ENCODE results near the gene TAAR8.
A peak's percentile ranks its signal among the peaks of the same experiment; 100 is the strongest.
"Not testable (repeated sequence)": the region's sequence is repeated elsewhere in the genome, so short reads cannot be mapped to it uniquely, and the experiment has no call there.

The TAAR8 gene, protein sequence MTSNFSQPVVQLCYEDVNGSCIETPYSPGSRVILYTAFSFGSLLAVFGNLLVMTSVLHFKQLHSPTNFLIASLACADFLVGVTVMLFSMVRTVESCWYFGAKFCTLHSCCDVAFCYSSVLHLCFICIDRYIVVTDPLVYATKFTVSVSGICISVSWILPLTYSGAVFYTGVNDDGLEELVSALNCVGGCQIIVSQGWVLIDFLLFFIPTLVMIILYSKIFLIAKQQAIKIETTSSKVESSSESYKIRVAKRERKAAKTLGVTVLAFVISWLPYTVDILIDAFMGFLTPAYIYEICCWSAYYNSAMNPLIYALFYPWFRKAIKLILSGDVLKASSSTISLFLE

DNA sequence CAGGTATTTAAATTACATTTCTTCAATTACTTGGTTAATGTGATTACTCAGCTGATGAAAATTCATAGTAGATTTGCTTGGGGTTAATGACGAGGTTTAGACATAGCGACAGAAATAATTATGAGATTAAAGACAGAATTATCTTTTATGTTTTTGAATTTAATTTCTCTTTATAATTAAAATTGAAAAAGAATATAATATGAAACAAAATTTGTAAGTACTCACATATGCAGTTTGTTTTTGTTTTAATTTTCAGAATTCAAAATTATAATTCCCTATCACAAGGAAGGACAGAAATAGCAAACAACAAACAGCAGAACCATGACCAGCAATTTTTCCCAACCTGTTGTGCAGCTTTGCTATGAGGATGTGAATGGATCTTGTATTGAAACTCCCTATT, at the start of gene TAAR8:
TAAR8 (plus strand) TSS at position 301 of the 400 bp plus-strand sequence; CDS start at position 322, 21 bp downstream.
- no peak for DNase-seq

DNA sequence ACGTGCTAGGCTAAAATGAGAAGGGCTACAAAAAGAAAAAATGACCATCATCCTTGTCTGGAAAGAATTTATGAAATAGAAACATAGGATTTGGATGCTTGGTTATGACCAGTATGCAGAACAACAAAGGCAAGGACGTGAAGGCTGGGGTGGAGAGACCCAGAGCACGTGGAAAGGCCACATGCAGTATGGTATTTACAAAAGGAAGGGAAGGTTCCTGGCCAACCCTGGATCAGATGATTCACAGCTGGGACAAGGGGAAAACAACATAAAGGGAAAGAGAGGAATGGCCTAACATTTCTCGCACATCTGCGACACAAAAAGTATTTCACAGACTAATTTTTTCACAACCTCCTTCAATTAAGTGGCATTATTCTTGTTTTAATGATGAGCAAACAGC, 47.7 kb upstream of the TAAR8 start:
- DNase-seq, result no peak

DNA sequence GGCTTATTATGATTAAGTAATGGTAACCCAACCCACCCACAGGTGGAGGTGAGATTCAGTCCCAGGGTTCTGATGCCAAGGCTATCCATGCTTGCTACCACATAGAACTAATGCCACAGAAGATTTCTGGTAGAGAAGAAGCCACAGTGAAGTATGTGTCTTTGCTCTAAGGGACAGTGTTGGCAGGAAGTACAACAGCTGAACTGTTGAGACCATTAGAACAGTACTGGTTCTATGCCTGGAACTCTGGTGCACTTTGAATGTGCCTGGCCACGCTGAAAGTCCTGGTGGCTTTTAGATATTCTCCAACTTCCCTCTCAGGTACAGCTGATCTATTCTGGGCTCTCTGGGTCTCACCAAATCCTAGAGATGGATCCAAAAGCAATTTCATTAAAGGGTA, 47.3 kb upstream of the TAAR8 start:
- no peak for DNase-seq

DNA sequence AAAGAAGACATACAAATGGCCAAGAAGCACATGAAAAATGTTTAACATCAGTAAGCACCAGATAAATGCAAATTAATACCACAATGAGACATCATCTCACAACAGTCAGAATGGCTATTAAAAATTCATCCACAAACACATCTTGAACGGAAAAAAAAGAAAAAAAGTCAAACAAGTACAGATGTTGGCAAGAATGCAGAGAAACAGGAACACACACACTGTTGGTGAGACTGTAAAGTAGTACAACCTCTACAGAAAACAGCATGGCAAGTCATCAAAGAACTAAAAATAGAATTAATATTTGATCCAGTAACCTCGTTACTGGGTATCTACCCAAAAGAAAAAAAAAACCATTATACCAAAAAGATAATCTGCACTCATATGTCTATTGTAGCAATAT, 46.0 kb upstream of the TAAR8 start:
- DNase-seq, result no peak

DNA sequence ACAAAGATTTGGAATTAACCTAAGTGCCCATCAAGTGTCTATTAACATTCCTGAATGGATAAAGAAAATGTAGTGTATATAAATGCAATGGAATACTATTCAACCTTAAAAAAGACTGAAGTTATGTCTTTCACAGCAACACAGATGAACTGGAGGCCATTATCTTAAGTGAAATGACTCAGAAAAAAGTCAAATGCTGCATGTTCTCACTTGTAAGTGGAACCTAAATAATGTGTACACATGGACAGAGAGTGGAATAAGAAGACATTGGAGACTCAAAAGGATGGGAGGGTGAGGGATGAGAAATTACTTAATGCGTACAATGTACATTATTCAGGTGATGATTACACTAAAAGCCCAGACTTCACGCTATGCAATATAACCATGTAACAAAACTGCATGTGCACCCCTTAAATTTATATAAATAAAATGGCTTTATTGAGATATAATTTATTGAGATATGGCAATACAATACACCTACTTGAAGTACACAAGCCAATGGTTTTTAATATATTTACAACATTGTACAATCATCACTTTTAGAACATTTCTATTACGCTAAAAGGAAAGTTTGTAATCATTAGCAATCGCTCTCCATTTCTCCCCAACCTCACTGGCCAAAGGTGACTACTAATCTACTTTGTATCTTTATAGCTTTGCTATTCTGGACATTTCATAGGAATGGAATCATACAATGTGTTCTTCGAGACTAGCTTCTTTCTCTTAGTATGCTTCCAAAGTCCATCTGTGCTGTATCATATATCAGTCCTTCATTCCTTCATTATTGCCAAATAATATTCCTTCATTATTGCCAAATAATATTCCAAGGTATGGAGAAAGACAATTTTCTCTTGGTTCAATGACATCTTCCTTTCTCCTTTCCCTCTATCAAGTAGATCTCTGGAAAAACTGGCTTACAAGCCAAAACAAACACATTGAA, 45.3 kb upstream of the TAAR8 start:
- DNase-seq, result no peak

DNA sequence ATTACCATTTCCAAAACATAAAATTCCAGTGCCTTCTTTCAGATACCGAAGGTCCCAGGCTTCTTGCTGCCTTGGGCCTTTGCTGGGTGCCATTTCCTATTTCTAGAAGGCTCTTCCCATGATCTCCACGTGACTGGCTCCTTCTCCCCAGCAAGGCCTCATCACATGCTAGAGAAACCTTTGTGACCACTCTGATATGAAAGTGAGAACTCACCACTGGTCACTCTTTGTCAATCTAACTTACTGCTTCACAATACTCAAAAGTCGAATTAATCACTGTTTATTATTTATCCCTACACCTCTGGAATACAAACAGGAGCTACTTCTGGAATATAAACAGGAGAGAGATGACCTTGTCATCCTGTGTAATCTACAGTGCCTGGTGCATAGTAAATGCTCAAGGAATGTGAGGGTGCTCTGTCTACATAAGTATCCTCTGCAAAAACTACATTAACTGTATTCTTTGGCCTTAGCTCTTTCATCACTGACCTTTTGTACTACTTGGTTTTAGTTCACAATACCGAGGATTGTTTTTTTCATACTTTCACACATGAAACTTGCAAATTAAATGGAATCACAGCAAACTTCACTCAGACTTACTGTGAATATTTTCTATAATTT, 41.2 kb upstream of the TAAR8 start:
- no peak for DNase-seq

DNA sequence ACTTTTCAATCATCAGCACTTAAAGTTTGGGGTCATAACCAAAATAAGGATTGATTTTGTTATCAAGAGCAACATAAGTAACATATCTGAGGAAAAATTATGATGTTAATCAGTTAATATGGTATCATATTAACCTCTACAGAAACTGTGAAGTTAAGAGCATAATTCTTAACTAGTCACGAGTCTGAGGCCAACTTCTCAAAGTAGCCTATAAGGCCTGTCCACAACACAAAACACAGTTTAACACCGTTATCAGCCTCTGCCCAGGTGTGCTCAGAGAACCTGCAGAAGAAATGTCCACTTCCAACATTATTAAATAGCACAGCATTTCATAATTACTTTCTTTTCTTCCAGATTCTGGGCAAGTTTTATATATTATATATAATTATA, 40.6 kb upstream of the TAAR8 start:
- no peak for DNase-seq

DNA sequence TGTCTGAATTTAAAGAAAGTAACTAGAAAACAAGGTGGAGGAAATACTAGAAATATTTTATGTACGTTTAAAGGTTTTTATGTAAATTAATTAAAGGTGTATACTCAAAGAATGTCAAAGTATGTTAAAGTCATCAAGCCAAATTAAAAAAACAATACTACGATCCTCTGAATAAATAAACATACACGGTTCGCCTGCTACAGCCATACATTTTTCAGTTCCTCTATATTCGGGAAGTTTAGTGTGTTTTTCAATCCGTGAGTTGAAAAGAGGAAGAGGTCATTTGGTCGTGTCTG, 40.2 kb upstream of the TAAR8 start:
- no peak for DNase-seq

DNA sequence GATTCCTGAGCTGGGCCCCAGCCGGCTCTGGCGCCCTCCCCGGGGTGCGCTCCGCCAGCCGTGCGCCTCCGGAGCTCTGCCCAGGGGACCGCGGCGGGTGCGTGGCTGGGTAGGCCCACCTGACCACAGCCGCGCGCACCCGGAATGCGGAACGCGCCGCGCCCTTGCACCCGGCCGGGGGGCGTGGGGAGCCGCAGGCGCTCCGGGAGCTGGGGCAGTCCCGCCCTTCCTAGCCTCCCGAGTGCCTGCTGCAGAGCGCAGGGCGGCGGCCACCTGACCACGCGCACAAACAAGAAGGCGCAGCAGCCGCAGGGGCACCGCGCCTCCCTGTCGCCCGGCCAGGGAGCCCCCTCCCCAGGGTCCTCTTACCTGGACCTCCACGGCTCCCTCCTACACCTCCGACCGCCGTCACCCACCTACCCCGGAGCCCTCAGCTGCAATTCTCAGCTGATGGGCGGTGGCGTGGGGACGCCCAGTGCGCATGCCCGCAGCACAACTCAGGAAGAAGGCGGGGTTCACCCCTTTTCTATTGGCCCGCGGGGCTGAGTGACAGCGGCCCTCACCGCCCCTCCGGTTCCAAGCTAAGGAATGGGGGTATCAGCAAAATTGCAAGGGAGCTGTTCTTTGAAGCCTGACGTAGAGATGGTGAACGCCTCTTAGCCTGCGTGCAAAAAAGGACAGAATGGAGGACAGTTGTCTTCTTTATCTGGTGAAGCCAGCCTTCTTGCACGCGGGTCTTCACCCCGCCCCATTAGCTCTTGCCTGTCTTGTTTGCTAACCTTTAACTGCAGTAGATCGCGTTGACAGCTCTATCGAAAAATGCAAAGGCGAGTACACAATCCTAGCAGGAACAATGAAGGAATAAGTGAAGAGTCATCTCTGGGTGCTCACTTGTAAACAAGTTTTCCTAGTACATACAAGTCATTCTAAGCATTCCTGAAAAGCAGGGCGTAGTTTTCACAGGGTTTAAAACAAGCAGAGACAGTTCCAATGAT, 39.5 kb upstream of the TAAR8 start, which contains the start of gene STX7:
STX7 (minus strand) TSS at position 479 of the 995 bp plus-strand sequence. CDS start 9,586 bp downstream, outside the sequence.
- peak; percentile 87 for DNase-seq

DNA sequence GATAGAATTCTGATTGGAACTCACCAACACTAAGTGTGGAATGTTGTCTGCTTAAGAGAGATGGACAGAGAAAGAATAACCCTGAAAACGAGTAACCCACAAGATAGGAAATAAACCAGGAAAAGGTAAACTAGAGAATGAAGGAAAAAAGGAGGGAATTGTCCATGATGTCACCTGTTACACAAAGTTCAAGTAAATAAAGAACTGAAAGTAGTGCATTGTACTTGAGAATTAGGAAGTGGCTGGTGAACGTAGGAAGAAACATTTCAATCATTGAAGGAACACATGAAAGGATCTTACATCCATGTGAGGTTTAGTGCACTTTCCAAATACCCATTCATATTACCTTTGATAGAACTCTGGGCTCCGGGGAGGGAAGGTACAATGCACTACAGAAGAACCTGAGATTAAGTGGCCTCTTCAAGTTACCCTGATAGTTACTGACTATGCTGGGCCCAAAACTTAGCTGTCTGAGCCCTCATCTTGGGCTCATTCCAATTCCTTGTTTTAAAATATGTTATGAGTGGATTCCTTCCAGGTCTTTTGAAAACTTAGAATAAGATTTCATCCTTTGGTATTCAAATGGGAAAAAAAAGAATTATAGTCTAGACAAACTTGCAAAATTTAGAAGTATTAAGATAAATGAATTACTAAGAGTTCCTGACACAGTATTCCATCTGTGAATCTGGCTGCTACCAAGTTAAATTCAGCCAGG, 38.5 kb upstream of the TAAR8 start:
- DNase-seq, result no peak

DNA sequence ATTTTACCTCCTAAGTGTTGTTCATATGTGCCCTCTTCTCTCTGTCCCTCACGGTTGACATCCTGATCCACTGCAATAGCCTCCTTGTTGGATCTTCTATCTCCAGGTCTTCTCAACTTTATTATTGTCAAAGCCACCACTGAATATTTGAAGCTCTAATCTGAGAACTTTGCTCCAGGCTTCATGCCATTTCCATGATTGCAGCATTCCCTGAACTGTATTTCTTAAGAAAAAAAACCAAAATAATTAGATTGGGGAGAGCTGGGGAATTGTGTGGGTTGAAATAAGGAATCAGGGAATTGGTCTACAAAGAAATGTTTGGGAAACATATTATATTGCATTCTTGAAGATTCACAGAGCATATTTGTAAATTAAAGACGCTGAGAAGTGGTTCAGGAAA, 37.1 kb upstream of the TAAR8 start:
- no peak for DNase-seq

DNA sequence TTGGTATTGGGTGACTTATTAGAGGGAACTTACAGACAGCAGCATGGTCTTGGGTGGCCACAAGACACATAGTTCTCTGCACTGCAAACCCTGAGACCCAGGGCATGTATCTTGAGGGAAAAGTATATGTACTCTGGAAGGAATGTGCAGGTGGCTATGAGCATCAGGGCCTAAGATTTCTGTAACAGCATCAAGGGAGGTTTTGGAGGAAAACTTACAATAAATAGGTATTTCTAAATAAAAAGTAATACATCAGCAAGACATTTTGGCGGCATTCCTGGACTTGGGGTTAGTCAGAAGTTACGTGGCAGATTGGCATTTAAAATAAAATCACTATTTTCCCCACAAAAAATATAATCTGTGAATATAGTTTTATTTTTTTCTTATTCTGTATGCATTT, 31.5 kb upstream of the TAAR8 start:
- DNase-seq, result no peak

DNA sequence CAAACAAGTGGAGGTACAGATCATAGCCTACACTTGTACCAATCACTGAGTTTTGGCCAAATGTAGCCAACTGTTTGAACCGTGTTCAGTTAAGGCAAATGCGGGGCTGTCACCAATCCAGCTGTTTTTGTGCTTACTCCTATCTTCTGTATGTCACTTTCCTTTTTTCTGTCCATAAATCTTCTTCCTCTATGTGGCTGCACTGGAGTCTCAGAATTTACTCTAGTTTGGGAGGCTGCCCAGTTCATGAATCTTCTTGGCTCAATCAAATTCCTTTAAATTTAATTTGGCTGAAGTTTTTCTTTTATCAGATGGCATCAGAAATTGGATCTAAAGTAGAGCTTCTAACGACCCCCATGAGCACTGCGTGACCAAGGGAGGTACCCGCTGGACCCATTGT, 27.8 kb upstream of the TAAR8 start:
- no peak for DNase-seq

DNA sequence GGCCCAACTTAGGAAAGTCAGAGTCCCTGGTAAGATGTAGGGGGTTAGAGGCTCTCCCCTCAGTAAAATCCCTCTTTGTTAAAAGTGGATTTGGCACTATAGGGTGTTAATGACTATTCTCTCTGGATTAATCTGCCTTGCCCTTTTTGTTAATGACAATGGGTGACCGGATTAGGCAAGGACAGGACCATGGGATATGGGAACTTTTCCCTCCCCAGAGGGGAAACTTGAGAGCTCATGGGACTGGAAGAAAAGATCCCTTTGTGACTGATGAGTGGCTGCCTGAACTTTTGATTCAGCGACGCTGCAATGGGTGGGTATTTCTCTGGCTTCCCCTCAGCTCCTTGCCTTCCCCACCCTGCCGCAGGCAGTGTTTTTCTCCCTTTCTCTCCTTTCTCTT, 26.6 kb upstream of the TAAR8 start:
- no peak for DNase-seq

DNA sequence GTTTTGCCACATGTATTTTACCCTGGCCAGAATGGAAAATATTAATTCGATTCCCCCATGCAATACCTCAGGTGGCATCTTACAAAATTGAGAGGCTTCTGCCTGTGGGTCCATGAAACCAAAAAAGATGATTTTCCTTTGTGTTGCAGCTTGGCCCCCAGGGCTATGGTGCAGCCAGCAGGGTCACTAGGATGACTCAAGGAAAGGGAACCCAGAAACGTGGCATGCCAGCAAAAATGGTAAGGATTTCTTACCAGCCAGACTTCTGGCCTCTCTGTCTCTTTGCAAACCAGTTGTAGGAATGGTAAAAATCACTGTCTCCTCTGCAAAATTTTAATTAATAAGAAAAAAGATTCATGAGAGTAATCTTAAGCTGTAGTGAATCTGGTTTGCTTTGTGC, 26.0 kb upstream of the TAAR8 start:
- no peak for DNase-seq

DNA sequence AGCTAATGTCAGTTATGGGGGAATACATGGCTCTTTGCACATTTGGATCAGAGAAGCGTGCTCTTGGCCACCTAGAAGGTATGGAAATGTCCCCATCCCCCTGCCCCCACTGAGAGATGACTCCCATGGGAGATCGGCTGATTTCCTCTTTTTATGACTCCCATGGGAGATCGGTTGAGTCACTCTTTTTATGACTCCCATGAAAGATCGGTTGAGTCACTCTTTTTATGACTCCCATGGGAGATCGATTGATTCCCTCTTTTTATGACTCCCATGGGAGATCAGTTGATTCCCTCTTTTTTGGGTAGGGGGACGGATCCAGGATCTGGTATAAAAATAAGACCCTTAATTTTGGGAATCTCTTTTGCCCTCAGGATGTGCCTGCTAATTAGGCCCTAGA, 24.7 kb upstream of the TAAR8 start:
- no peak for DNase-seq

DNA sequence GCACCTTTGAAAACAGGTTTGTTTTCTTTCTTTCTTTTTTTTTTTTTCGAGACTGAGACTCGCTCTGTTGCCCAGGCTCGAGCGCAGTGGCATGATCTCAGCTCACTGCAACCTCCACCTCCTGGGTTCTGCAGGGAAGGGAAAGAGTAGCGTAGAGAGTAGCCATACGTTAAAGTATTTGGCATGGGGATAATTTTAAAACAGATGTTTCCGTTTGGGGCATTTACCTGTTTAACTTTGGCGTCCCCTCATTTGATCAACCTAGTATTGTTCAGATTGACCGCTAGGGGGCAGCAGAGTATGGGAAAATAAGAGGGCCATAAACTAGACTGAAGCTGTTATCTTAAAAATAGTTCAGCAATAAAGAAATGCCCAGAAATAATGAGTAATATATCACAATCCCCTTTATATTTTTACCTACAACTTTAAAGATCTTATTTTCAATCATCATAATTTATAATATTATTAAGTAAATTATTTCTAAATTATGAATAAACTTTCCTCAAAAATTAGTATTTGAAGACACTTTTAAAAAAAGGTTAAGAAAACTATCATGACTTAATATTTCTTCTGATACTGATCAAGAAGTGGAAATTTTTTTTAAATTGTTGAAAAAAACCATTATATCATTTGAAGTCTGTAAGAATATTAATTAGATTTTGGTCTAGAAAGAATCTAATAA, 22.0 kb upstream of the TAAR8 start:
- DNase-seq, result peak; percentile 58

DNA sequence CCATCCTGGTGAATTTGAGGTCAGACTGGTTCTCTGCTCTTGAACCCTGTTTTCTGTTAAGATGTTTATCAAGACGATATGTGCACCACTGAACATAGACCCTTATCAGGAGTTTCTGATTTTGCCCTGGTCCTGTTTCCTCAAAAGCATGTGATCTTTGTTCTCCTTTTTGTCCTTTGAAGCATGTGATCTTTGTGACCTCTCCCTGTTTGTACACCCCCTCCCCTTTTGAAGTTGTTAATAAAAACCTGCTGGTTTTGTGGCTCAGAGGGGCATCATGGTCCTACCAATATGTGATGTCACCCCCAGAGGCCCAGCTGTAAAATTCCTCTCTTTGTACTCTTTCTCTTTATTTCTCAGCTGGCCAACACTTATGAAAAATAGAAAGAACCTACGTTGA, 17.9 kb upstream of the TAAR8 start:
- not testable (repeated sequence) for DNase-seq

DNA sequence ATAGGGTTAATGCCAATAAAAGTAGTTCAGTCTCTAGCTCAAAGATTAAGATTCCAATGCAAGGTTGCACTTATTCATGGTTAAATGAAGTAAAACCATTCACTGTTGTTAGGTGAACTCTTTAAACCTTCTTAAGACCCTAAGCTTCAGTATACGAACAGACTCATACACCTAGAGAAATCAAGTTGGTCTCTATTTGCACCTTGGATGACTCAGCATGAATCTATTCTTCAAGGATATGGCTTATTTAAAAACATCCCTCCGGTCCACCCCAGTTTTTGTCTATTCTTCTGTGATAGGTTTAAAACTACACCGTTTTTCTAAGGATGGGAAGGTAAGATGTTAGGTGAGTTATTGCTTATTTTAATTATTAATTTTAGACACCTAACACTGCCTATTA, 15.3 kb upstream of the TAAR8 start:
- no peak for DNase-seq

DNA sequence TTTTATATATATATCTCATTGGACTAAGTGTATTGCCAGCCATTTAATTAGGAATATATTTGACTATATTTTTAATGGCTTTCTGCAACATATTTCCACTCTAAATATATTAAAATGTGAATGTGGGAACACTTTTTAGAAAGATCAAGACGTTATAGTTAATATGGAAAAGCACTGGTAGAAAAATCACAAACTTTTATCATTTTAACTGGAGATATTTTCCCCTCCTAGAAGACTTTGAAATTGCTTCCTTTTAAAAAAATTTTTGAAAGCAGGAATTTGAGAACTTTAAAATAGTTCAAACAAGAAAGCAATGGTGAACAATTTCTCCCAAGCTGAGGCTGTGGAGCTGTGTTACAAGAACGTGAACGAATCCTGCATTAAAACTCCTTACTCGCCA, 14.5 kb upstream of the TAAR8 start, which contains the start of gene TAAR9:
TAAR9 (plus strand) TSS at position 301 of the 400 bp plus-strand sequence; CDS start at position 314, 13 bp downstream.
- DNase-seq, result no peak

DNA sequence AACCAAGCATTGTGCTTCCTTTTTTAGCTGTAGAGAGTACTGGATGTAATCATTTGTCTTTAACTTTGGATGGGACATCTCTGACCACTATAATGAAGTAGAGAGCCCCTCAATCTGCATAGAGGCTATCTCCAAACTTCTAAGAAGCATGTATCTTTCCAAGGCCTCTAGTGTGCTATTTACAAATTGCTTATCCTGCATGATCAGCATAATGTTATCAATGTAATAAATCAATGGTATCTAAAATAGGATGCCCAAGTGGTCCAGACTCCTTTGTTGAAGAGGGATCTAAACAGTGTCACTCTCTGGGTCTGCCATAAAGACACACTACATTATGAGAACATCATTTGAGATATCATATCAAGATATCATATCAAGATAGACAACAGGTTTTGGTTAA, 7.6 kb upstream of the TAAR8 start:
- DNase-seq, result no peak

Data from stimulated activated CD4-positive, alpha-beta T cell treated with anti-CD3 and anti-CD28 coated beads, Interleukin-1b, Interleukin-23, amount 100 ng/mL, for 48 hours (primary cell).